ENCODE measurements around the gene H1-8. TPM values are rescaled to one million over a fixed set of nuclear protein-coding genes. Genes with fewer than 3 reads are reported as not detected.

The H1-8 gene
- total RNA-seq, 1 experiment from 2014 or later, result not detected

DNA sequence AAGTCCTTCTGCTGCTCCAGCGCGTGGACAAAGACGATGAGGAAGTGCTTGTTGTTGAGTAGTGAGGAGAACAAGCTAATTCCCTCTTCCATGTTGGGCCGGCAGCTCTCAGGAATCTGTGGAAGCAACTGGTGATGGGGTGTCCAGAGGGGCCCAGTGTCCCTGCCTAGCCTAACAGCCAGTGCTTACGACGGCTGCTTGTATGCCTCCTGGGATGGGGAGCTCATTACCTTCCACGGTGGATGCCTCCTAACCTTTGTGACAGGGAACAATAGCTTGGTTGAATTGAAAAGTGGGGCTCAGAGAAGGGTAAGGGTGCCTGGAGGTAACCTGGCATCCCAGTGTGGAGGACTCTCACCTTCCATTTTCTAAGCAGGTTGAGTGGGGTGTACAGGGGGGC lies 22.9 kb downstream of the H1-8 start:
- no peak for ATAC-seq
- CTCF ChIA-PET, result no interaction called here

DNA sequence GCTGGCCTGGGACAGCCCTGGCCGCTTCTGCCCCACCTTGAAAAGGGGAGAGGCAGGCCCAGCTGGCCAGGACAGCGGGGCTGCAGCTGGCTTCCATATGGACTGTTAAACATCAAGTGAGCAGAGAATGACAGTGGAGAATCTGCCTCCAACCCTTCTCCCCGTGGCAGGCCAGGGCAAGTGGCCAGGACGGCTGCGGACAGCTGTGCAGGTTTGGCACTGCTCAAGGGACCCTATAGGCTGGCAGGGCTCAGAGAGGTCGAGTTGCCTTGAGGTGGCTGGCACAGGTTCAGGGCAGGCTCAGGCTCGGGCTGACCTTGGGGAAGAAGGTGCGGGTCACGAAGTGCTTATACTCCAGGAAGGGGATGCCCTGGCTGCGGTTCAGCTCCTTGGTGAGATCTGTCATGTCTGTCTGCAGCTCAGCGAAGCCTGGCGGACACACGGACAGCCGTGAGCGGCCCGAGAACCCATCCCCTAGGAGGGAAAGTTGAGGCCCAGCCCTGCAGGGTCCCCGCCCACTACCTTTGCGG lies 24.3 kb downstream of the H1-8 start:
- POLR2A ChIA-PET (ENCODE audit: unreplicated experiment), result no interaction called here
- no peak for ATAC-seq
- CTCF ChIA-PET, result no interaction called here

More for the DNA sequence above, 22.9 kb downstream of the H1-8 start:
- Histone ChIP-seq H3K9me3 (ENCODE audit: low read length) (no peaks in the 10 kb centered on the region), H3F3A (ENCODE audit: low read length, unreplicated experiment) (no peaks in the 10 kb centered on the region), H3K36me3 (ENCODE audit: low read depth, low read length) (no peaks in the 10 kb centered on the region), H3K4me3 (ENCODE audit: low read length) (no peak overlapping the region), H3K9me2 (replicated peaks; ENCODE audit: low read length) (no peaks in the 10 kb centered on the region), H3K4me2 (ENCODE audit: low read length) (no peak overlapping the region), H3K27me3 (ENCODE audit: low read length) (no peaks in the 10 kb centered on the region), H3K79me2 (ENCODE audit: low read length) (no peaks in the 10 kb centered on the region), H3K4me1 (ENCODE audit: insufficient read depth, low read length) (no peaks in the 10 kb centered on the region), H4K20me1 (ENCODE audit: low read length) (no peaks in the 10 kb centered on the region), H2AFZ (ENCODE audit: low read length) (no peak overlapping the region), H3K9ac (ENCODE audit: low read length) (no peak overlapping the region), H3K27ac (ENCODE audit: low read length) (no peak overlapping the region)
- intact Hi-C loops (cut with micrococcal nuclease), result no loop called here
- POLR2A ChIA-PET (ENCODE audit: unreplicated experiment), result no interaction called here
- BruUV-seq (replicated peaks), result no TSS peak
- DNase-seq, result no peak
- TF ChIP-seq EZH2phosphoT487 (IDR thresholded peaks at IDR 0.05; ENCODE audit: borderline replicate concordance, low read length) (no peak), EZH2 (IDR thresholded peaks at IDR 0.05; ENCODE audit: low read length, unreplicated experiment) (no peak)
- TF ChIP-seq, protein P1, sequence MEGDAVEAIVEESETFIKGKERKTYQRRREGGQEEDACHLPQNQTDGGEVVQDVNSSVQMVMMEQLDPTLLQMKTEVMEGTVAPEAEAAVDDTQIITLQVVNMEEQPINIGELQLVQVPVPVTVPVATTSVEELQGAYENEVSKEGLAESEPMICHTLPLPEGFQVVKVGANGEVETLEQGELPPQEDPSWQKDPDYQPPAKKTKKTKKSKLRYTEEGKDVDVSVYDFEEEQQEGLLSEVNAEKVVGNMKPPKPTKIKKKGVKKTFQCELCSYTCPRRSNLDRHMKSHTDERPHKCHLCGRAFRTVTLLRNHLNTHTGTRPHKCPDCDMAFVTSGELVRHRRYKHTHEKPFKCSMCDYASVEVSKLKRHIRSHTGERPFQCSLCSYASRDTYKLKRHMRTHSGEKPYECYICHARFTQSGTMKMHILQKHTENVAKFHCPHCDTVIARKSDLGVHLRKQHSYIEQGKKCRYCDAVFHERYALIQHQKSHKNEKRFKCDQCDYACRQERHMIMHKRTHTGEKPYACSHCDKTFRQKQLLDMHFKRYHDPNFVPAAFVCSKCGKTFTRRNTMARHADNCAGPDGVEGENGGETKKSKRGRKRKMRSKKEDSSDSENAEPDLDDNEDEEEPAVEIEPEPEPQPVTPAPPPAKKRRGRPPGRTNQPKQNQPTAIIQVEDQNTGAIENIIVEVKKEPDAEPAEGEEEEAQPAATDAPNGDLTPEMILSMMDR (conservative IDR thresholded peaks at IDR 0.05; ENCODE audit: low read depth, low read length), result no peak

DNA sequence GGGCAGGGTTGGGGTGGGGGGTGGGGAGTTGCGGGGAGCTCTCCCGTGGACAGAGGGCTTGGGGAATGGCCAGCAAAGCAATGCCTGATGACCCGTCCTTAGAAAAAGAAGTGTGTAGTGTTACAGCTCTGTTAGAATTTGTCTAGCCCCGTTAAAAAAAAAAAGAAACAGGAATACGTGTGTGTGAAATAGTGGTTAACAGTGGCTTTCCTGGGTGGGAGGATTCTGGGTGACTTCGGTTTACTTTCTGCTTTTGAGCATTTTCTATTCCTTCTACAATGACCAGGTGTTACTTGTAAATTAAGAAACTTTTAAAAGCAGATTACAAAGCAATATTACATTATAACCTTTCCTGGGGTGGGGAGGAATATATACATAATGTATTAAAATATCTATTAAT lies 25.0 kb downstream of the H1-8 start:
- intact Hi-C loops (cut with micrococcal nuclease), result no loop called here
- no peak for ATAC-seq
- Histone ChIP-seq H3K9me3 (ENCODE audit: low read length) (no peaks in the 10 kb centered on the region), H3F3A (ENCODE audit: low read length, unreplicated experiment) (no peaks in the 10 kb centered on the region), H3K27ac (ENCODE audit: low read length) (no peak overlapping the region), H3K36me3 (ENCODE audit: low read depth, low read length) (no peaks in the 10 kb centered on the region), H4K20me1 (ENCODE audit: low read length) (no peaks in the 10 kb centered on the region), H3K4me3 (ENCODE audit: low read length) (no peak overlapping the region), H3K27me3 (ENCODE audit: low read length) (no peaks in the 10 kb centered on the region), H3K9ac (ENCODE audit: low read length) (no peak overlapping the region), H3K79me2 (ENCODE audit: low read length) (no peaks in the 10 kb centered on the region), H3K9me2 (replicated peaks; ENCODE audit: low read length) (no peaks in the 10 kb centered on the region), H2AFZ (ENCODE audit: low read length) (no peak overlapping the region), H3K4me1 (ENCODE audit: insufficient read depth, low read length) (no peaks in the 10 kb centered on the region), H3K4me2 (ENCODE audit: low read length) (no peak overlapping the region)
- no TSS peak for BruUV-seq (replicated peaks)
- POLR2A ChIA-PET (ENCODE audit: unreplicated experiment), result no interaction called here
- DNase-seq, result no peak
- TF ChIP-seq EZH2phosphoT487 (IDR thresholded peaks at IDR 0.05; ENCODE audit: borderline replicate concordance, low read length) (no peak), EZH2 (IDR thresholded peaks at IDR 0.05; ENCODE audit: low read length, unreplicated experiment) (no peak)
- TF ChIP-seq, protein P1 (conservative IDR thresholded peaks at IDR 0.05; ENCODE audit: low read depth, low read length), result no peak
- CTCF ChIA-PET, result no interaction called here

More for the DNA sequence above, 24.3 kb downstream of the H1-8 start:
- Histone ChIP-seq H3K36me3 (ENCODE audit: low read depth, low read length) (no peaks in the 10 kb centered on the region), H3K9ac (ENCODE audit: low read length) (no peak overlapping the region), H3K9me2 (replicated peaks; ENCODE audit: low read length) (no peaks in the 10 kb centered on the region), H3F3A (ENCODE audit: low read length, unreplicated experiment) (no peaks in the 10 kb centered on the region), H3K4me3 (ENCODE audit: low read length) (no peak overlapping the region), H3K79me2 (ENCODE audit: low read length) (no peaks in the 10 kb centered on the region), H2AFZ (ENCODE audit: low read length) (no peak overlapping the region), H3K4me2 (ENCODE audit: low read length) (no peak overlapping the region), H4K20me1 (ENCODE audit: low read length) (no peaks in the 10 kb centered on the region), H3K27me3 (ENCODE audit: low read length) (no peaks in the 10 kb centered on the region), H3K27ac (ENCODE audit: low read length) (no peak overlapping the region), H3K4me1 (ENCODE audit: insufficient read depth, low read length) (no peaks in the 10 kb centered on the region), H3K9me3 (ENCODE audit: low read length) (no peaks in the 10 kb centered on the region)
- intact Hi-C loops (cut with micrococcal nuclease), result no loop called here
- no peak for TF ChIP-seq EZH2 (IDR thresholded peaks at IDR 0.05; ENCODE audit: low read length, unreplicated experiment)
- TF ChIP-seq EZH2phosphoT487 (IDR thresholded peaks at IDR 0.05; ENCODE audit: borderline replicate concordance, low read length), result no peak
- TF ChIP-seq, protein P1 (conservative IDR thresholded peaks at IDR 0.05; ENCODE audit: low read depth, low read length), result no peak
- no TSS peak for BruUV-seq (replicated peaks)
- no peak for DNase-seq

All from PC-3 (cell line).